NCI-H226 (cell line): ENCODE data around the gene UNCX.
"Not testable (repeated sequence)": the region's sequence is repeated elsewhere in the genome, so short reads cannot be mapped to it uniquely, and the experiment has no call there.

Source experiments
- DNase-seq: peaks from one replicate; pipeline ENCODE4 v3.0.0-alpha.2; 2015

Gene UNCX

GRCh38 chr7:1259621-1260243 lies 27.1 kb downstream of the UNCX start:
- DNase-seq: no peak

- no peak for DNase-seq
These were observed 27.6 kb downstream of the UNCX start for GRCh38 chr7:1260244-1260635.

- DNase-seq: not testable (repeated sequence)
These were observed 28.4 kb downstream of the UNCX start for GRCh38 chr7:1261036-1261435.

GRCh38 chr7:1262441-1262840 lies 29.8 kb downstream of the UNCX start:
- DNase-seq: no peak

GRCh38 chr7:1263391-1263951 lies 30.8 kb downstream of the UNCX start:
- DNase-seq: no peak

- no peak for DNase-seq
These were observed 31.9 kb downstream of the UNCX start for GRCh38 chr7:1264345-1265280.

- no peak for DNase-seq
These were observed 34.6 kb downstream of the UNCX start for GRCh38 chr7:1267016-1267900.

- DNase-seq: no peak
These were observed 35.6 kb downstream of the UNCX start for GRCh38 chr7:1268076-1268815.

GRCh38 chr7:1268866-1269265 lies 36.2 kb downstream of the UNCX start:
- DNase-seq: no peak

- no peak for DNase-seq
These were observed 36.7 kb downstream of the UNCX start for GRCh38 chr7:1269336-1269890.

- DNase-seq: no peak
These were observed 37.5 kb downstream of the UNCX start for GRCh38 chr7:1270181-1270580.

GRCh38 chr7:1271046-1271445 lies 38.4 kb downstream of the UNCX start:
- no peak for DNase-seq

GRCh38 chr7:1271656-1272055 lies 39.0 kb downstream of the UNCX start:
- DNase-seq: no peak

GRCh38 chr7:1272136-1272535 lies 39.5 kb downstream of the UNCX start:
- not testable (repeated sequence) for DNase-seq

- DNase-seq: no peak
These were observed 41.6 kb downstream of the UNCX start for GRCh38 chr7:1274121-1274875.

- DNase-seq: no peak
These were observed 42.3 kb downstream of the UNCX start for GRCh38 chr7:1274876-1275375.

- DNase-seq: no peak
These were observed 43.0 kb downstream of the UNCX start for GRCh38 chr7:1275451-1276381.

GRCh38 chr7:1276626-1277175 lies 44.0 kb downstream of the UNCX start:
- no peak for DNase-seq

GRCh38 chr7:1278543-1278942 lies 45.9 kb downstream of the UNCX start:
- DNase-seq: no peak
